GM18499 (cell line): ENCODE data around the gene TRPM7.
"Not testable (repeated sequence)": the region's sequence is repeated elsewhere in the genome, so short reads cannot be mapped to it uniquely, and the experiment has no call there.

Experiments used
- ATAC-seq: cut with Tn5 transposase; IDR thresholded peaks from one replicate; pipeline ENCODE4 v1.9.1; 2021; ENCODE audit warnings: moderate number of reproducible peaks; ENCODE audit not compliant: insufficient read depth, unreplicated experiment

Gene TRPM7, protein sequence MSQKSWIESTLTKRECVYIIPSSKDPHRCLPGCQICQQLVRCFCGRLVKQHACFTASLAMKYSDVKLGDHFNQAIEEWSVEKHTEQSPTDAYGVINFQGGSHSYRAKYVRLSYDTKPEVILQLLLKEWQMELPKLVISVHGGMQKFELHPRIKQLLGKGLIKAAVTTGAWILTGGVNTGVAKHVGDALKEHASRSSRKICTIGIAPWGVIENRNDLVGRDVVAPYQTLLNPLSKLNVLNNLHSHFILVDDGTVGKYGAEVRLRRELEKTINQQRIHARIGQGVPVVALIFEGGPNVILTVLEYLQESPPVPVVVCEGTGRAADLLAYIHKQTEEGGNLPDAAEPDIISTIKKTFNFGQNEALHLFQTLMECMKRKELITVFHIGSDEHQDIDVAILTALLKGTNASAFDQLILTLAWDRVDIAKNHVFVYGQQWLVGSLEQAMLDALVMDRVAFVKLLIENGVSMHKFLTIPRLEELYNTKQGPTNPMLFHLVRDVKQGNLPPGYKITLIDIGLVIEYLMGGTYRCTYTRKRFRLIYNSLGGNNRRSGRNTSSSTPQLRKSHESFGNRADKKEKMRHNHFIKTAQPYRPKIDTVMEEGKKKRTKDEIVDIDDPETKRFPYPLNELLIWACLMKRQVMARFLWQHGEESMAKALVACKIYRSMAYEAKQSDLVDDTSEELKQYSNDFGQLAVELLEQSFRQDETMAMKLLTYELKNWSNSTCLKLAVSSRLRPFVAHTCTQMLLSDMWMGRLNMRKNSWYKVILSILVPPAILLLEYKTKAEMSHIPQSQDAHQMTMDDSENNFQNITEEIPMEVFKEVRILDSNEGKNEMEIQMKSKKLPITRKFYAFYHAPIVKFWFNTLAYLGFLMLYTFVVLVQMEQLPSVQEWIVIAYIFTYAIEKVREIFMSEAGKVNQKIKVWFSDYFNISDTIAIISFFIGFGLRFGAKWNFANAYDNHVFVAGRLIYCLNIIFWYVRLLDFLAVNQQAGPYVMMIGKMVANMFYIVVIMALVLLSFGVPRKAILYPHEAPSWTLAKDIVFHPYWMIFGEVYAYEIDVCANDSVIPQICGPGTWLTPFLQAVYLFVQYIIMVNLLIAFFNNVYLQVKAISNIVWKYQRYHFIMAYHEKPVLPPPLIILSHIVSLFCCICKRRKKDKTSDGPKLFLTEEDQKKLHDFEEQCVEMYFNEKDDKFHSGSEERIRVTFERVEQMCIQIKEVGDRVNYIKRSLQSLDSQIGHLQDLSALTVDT (N-terminal part only)

DNA sequence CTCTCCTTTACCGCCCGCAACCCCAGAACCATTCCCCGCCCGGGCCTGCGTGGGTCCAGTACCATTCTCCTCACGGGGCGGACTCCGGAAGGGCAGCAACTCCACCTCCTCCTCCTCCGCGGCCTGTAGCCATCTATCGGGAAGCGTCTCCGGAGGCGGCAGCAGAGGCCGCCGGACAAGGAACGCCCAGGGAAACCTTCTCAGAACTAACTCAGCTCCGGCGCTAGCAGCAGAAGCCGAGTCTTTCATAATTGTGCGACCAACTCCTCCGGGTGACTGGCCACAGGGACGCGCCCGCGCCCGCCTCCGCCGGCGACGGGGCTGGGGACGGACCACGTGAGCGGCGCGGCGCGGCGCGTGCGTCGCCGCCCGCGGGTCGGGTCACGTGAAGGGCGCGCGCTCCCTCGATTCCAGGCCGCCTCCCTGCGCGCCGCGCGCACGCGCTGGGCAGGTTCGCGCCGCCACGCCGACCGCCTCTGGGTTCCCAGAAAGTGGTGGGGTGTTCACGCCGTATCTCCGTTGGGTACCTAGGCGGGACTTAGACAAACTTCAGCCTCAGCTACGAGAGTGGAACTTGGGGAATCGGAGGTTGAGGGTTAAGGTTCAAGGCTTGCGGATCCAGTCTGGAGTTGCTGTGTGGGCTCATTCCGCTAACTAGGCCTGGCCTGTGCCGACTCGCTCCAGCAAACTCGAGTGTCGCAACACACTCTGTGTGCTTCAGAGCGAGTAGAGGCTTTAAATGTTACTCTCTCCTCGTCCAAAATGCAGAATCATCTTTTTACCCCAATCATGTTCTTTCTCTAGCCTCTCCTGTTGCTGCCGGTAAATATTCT lies at the start of gene TRPM7:
TSS of gene TRPM7 (minus strand) at position 329 of the 833 bp plus-strand sequence. CDS start at position 65, 264 bp downstream.
- peak; percentile 53 for ATAC-seq

DNA sequence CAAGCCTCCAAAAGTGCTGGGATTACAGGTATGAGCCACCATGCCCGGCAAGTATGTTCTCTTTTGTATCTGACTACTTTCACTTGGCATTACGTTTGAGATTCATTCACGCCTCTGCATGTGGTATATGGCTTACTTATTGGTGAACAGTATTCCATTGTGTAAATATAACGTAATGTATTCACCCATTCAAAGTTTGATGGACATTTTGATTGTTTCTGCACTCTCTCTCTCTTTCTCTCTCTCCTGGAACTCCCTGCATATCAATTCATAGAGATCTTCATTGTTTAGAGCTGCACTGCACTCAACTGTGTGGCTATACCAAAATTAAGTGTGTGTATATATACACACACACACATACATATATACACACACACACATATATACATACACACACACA lies 48.6 kb upstream of the TRPM7 start:
- no peak for ATAC-seq

DNA sequence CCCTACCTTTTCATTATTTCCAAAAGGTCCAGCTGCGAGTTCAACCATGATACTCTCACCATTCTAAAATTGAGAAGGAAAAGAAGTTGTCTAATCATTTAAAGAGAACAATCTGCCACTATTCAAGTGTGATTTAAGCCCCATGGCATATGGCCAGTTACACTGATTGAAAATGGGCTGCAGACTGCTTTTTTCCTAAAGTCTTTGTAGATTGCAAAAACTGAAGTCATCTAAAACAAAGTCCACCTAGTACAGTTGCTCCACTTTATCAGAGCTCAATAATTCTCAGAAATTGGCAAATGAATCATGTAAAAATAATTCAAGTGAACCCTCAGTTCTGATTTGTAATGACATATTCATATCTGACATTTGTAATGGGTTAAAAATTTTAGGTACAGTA lies 39.7 kb upstream of the TRPM7 start:
- ATAC-seq = no peak

DNA sequence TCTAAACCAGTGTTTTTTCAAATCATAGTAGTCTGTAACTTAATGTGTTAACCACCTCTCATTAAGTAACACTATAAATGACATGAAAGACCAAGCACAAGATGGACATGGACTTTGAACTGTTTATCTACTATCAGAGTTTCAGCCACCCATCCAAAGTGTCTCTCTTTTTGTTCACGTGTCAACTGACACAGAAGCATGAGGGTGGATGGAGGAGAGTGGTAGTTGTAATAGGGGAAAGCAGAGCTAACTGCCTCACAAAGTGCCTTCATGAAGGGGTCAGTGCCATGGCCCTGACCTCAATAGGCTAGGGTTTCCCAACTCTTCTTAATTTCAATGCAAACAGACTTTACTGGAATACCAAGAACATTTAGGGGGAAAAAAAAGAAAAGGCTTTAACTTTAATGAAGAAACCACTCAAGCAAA lies 32.1 kb upstream of the TRPM7 start:
- no peak for ATAC-seq

DNA sequence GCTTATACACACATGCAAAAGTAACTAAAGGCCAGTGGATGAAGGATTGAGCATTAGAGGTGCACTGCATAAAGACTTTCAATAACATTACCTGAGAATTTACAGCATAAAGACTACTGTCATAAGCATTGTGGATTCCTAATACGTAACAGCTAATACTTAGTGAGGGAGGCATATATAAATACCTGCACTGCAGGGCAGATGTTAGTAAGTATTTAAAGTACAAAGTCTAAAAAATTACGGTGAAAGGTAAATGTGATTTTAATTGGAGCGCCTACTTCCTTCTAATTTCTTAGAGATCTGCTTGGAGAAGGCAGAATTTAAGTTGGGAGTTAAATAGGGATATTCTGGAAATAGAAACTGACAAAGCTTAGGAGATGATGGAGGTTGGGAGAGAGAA lies 25.4 kb upstream of the TRPM7 start:
- ATAC-seq = no peak

DNA sequence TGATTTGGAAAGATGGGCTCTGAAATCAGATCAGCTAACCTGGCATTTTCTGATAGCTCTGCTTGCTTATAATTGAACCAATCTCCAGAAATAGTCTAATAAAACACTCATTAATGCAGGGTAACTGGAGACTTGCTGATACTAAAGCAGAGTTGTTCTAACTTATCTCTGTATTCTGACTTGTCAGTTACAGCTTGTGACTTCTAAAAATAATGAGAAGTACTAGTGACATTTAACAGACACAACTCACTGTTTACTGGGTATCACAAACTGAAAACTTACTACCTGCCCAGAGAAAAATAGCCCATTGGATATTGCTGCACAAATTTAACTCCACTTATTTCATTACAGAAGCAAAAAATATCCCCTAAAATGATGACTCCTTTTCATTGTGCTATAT lies 24.0 kb upstream of the TRPM7 start:
- no peak for ATAC-seq

DNA sequence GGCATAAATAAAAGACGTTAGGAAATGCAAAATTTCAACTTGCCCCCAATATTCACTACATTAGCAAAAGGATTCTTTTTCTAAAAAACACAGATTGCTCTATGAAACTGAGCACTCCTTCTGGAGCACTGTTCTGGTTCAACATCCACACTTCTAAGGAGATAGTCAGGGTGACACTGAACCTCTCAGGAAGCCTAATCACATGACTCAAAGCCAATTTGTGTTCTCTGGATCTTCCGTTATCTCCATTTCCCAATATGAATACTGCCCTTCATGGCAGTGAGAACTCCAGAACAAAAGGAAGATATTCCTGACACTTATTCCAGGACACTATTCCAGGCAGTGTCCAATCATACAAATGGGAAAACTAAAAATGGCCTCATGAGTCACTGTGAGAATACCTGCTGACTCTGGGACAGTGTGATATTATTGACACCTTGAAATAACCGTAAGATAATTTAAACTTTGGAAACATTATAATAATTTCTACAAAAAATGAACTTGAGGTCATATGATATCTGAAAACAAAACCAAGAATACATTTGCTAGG lies 21.4 kb upstream of the TRPM7 start:
- no peak for ATAC-seq

DNA sequence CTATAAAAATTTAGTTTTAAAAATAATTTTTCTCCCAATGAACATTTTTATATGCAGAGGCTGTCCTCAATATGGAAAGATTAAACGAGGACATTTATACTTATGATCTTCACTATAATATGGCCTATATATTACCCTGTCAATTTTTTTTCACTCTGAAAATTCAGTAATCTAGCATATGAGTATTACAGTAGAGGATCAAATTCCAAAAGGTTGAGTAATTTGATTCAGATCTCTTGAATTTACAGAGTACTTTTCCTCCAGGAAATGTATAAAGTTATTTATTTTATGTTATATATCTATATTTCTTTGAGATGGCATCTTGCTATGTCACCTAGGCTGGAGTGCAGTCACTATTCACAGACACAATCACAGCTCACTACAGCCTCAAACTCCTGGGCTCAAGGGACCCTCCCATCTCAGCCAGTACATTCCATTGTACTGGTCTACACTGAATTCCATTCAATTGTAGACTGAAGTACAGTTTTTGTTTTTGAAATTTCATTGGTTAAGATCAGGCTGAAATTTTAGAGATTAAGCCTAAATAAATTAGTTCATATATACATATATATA lies 16.3 kb upstream of the TRPM7 start:
- no peak for ATAC-seq

DNA sequence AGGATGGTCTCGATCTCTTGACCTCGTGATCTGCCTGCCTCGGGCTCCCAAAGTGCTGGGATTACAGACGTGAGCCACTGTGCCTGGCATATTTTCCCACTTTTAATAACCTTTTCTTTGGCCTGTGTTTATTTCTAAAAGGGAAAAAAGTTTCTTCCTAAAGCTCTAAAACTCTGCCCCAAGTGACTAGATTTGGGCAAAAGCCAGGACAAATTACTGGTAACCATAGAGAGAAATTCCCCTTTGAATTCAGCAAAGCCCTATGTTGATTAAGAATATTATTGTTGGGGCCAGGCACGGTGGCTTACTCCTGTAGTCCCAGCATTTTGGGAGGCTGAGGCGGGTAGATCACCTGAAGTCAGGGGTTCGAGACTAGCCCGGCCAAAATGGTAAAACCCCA lies 11.5 kb upstream of the TRPM7 start:
- no peak for ATAC-seq

DNA sequence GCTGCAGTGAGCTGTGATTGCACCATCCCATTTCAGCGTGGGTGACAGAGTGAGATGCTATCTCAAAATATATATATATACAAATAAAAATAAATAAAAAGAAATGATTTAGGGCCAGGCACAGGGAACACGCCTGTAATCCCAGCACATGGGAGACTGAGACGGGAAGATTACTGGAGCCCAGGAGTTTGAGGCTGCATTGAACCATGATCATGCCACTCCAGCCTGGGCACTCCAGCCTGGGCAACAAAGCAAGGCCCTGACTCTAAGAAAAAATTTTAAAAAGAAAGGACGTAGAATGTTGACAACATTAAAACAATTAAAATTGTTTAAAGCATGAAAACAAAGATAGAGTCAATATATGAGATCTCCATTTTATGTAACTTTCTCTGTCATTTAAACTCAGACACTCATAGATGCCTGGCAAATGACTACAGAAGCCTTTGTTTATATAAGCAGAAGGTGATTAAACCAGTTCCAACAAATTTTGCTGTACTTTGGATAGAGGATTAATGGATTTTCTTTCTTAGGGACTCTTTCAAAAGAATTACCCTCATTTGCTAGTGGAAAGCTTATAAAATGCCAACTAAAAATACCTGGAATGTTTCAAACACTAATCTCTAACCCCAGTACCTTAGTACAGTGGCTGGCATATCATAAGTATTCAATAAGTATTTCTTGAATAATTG lies 10.7 kb upstream of the TRPM7 start:
- ATAC-seq = no peak

DNA sequence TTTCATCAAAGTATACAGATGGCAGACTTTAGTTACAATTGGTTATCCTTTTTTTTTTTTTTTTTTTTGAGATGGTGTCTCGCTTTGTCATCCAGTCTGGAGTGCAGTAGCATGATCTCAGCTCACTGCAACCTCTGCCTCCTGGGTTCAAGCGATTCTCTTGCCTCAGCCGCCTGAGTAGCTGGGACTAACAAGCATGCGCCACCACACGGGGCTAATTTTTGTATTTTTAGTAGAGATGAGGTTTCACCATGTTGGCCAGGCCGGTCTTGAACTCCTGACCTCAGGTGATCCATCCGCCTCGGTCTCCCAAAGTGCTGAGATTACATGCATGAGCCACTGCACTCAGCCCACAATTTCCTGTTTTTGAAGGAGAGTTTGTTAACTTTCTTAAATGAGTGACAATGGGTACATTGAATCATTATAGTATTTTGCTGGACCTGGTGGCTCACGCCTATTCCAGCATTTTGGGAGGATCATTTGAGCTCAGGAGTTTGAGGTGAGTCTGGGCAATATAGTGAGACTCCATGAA lies 8.1 kb upstream of the TRPM7 start:
- ATAC-seq = not testable (repeated sequence)

DNA sequence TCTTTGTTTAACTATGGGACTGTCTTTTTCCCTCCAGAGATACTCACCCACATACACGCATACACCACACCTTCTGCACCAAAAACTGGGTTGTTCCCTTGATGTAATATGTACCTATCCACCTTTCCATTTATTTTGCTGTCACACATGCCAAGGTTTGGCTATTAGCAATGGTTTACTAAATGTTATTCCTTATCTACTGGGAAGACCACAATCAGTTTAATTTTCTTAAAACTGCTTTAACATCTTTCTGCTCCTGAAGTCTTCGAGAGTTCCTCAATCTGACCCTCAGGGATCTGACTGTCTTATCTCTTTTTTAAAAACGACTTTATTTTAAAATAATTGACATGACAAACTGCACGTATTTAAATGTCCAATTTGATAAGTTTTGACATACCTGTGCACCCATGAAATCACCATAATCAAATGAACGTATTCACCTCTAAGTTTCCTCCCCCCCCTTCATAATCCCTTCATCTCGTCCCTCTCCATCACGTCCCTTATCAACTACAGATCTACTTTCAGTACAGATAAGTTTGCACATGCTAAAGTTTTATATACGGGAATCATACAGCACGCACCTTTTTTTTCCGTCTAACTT lies 805 bp upstream of the TRPM7 start:
- ATAC-seq = peak; percentile 18

DNA sequence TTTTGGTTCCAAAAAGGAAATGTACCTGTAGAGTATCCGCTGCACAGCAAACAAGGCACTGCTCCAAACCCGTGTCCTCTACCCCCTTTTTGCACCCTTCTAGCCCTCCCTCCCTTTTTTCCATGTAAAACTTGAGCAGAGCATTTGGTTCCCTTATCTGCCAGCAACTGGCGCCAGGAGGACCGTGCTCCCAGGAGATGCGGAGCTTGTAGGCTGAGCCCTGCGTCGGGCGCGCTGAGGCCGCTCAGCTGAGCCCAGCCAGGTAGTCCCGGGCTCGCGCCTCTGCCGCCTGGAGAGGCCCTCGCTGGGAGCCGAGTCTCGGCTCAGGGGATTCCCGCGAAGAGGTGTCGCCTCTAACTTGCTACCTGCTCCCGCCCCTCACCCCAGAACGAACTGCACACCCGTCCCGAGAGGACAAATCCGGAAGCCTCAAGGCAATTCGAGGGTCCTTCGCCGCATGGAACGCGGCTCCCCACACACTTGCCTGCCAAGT lies 575 bp downstream of the TRPM7 start:
- ATAC-seq = peak; percentile 35

DNA sequence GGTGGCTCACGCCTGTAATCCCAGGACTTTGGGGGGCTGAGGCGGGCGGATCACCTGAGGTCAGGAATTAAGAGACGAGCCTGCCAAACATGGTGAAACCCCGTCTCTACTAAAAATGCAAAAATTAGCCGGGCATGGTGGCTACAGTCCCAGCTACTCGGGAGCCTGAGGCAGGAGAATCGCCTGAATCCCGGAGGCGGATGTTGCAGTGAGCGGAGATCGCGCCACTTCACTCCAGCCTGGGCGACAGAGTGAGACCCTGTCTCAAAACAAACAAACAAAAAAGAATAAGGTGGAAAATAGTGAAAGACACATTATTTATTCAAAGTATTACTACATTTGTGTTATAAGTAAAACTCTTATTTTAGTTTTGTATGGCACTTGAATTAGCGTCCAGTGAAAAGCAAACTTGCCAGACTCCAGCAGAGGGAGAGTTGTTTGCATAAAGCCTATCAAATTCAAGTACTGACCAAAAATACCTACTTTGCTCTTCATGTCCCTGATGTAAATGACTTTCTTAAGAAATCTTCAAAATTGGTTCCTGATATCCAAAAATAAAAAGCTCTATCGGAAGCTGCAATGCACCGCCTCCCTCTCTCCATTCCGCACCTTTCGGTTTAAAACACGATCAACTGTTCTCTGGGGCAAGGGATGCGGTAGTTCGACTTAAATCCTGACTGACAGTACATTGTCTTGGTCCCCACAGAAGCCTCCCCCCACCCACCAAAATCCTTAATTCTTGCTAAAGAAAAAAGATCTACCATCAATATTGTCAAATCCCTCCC lies 1.2 kb downstream of the TRPM7 start:
- no peak for ATAC-seq

DNA sequence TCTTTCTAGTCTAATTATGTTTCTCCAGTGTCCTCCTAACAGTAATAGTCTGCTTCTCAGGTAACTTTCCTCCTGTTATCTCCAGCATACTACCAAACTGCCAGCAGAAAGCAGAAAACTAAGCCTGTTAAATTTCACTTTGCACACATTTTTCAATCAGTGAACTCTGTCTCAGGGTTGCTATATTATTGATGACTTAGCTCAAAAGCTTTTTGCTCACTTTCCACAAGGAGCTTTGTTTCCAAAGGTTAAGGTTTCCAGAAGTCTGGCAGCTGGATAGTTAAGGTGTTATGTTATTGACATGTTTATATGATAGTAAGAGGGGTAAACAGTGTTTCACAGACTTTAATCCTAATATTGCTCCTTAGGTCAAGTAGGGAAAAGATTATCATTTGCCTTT lies 5.1 kb downstream of the TRPM7 start:
- ATAC-seq = no peak

DNA sequence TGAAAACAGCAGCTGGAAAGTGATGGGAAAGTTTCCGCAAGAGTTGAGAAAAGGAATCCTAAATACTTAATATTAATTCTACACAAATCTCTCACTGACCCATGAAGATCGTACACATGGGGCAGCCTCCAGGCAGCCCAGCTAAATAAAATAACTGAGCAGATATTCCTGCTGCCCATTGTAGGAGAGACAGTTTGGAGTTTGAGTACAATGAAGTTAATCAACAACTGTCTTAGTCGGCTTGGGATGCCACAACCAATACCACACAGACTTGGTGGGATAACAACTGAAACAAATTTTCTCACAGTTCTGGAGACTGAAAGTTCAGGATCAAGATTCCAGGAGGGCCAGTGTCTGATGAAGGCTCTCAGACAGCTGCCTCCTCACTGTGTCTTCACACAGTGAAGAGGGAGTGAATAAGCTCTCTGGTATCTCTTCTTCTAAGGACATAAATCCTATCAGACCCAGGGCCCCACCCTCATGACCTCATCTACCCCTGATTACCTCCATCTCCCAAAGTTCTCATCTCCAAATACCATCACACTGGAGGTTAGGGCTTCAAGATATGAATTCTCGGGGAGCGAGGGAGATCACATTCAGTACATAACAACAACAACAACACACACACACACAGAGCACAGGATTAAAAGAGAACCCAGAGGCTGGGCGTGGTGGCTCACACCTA lies 9.7 kb downstream of the TRPM7 start:
- no peak for ATAC-seq
